ENCODE data around the gene FSIP1.

The FSIP1 gene

GRCh38 chr15:39756806-39757522 lies 25.7 kb downstream of the FSIP1 start:
- no peak for DNase-seq (ENCODE audit: low read depth)

- DNase-seq (ENCODE audit: low read depth) = no peak
Measured at GRCh38 chr15:39752991-39753390, 29.6 kb downstream of the FSIP1 start.

GRCh38 chr15:39752246-39752645 lies 30.4 kb downstream of the FSIP1 start:
- DNase-seq (ENCODE audit: low read depth) = no peak

DNA sequence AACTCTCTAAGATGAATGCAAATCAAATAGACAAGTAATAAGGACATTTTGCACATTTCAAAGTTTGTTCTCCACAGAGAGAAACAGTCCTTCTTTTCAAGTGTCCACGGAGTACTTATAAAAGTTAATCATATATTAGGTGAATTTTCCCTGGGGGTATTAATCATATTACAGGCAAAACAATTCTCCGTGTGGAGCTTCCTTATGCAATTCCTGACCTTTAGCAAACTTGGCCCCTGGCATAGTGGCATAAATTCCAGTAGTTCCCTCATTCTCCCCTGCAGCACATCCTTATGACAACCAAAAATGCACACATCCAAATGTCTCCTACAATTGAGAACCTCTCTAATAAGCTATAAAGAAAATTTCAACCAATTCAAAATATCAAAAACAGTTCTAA lies 34.4 kb downstream of the FSIP1 start:
- DNase-seq (ENCODE audit: low read depth) = no peak

GRCh38 chr15:39747326-39747725 lies 35.3 kb downstream of the FSIP1 start:
- no peak for DNase-seq (ENCODE audit: low read depth)

DNA sequence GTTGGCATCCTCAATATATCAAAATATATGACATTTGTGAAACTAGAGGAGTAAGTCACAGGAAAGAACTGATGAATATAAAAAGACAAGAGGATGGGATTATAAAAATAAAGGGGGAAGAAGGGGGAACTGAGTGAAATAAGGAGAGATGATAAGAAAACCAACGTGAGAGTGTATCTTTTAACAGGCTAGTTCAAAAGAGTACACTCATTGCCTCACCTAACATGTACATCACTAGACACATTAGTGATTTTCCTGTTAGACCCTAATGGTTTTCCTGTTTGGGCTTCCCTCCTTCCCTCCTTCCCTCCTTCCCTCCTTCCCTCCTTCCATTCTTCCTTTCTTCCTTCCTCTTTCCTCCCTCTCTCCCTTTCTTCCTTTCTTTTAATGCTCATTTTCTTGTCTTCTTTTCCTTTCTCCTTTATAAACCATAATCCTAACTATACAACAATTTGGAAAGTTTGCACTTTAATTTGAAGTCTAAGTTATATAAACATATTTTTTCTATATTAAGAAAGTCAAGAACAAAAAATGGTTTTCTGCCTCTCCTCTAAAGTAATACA lies 35.8 kb downstream of the FSIP1 start:
- DNase-seq (ENCODE audit: low read depth) = no peak

GRCh38 chr15:39746176-39746575 lies 36.5 kb downstream of the FSIP1 start:
- DNase-seq (ENCODE audit: low read depth) = no peak

- no peak for DNase-seq (ENCODE audit: low read depth)
Measured at GRCh38 chr15:39745415-39745814, 37.2 kb downstream of the FSIP1 start.

- DNase-seq (ENCODE audit: low read depth) = no peak
Measured at GRCh38 chr15:39744334-39745103, 38.1 kb downstream of the FSIP1 start.

DNA sequence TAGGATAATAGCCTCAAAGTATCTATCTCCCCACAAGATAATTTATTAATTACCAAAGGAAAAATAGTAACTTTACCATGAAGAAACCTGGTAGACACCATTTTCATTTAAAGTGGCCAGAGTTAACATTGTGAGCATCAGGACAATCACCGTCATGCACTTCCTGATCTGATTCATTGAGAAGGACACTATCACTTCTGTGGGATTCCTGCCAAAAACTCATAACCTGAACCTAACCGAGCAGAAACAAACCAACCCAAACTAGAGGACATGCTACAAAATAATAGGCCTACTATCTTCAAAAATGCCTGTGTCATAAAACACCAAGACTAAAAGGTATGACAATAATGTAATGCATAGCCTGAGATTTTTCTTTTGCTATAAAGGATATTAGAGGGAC lies 39.0 kb downstream of the FSIP1 start:
- DNase-seq (ENCODE audit: low read depth) = no peak

- DNase-seq (ENCODE audit: low read depth) = no peak
Measured at GRCh38 chr15:39741258-39741657, 41.4 kb downstream of the FSIP1 start.

GRCh38 chr15:39738998-39739397 lies 43.6 kb downstream of the FSIP1 start:
- no peak for DNase-seq (ENCODE audit: low read depth)

DNA sequence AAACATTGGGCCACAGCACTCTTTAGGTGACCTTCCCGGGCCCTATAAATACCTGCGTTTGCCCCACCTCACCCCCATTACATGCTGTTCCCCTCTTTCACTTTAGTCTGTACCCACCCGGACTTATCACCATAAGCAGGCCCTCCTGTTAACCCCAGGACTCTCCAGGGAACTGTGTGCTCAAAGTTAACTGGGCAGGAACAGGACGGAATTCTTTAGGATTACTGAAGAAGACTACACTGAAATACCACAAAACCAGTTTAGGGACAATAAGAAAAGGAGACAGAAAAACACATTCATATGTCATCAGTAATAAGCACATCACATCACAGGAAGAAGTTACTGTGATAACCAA lies 45.5 kb downstream of the FSIP1 start:
- no peak for DNase-seq (ENCODE audit: low read depth)

DNA sequence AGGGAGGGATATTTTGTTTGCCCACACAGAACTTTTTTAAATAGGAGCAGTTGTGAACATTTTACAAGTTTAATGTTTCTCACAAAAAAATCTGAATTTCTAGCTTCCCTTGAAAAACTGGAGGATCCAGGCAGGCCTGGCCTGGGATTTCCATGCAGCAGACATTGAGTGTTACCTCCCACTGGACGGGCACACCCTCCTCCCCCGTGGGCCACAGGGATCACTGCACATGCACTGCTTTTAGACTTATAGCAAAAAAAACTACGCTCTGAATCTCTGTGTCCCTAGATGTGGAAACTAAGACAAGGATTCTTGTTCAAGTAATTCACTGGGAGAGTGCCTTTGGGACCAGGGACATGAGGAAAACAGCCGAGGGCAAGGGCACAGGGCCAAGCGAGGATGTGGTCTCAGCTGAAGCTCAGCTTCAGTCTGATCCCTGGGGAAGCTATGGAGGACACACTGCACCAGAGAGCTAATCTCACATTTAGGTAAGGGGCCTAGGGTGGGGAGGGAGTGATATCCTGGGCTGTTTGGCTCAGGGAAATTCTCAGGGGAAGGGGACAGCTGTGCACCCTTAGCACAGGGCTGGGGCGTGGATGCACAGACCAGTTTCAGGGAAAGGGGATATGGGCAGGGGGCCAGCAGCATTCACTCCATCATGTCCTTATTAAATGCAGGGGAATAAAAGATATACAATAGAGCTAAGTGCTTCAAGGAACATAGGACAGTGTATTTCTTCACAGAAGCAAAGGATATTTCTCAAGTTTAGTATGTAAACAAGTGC lies 46.0 kb downstream of the FSIP1 start:
- no peak for DNase-seq (ENCODE audit: low read depth)

GRCh38 chr15:39735120-39735717 lies 47.4 kb downstream of the FSIP1 start:
- DNase-seq (ENCODE audit: low read depth) = no peak

DNA sequence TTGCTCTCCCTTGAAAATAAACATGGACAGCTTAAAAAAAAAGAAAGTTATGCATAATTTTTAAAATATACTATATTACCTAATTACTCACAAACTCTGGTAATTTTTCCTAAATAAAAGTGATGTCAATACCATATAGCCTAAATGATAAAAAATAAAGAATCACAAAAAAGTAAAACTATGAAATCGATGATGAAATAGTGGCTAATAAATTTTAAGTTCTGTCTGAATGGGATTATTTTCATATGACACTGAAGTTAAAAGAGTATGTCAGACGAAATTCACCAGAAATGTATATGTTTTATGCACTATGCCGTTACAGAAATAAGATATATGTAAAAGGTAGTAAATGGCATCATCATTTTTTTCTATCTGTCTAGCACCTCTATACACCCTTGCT lies 51.4 kb downstream of the FSIP1 start:
- no peak for DNase-seq (ENCODE audit: low read depth)

DNA sequence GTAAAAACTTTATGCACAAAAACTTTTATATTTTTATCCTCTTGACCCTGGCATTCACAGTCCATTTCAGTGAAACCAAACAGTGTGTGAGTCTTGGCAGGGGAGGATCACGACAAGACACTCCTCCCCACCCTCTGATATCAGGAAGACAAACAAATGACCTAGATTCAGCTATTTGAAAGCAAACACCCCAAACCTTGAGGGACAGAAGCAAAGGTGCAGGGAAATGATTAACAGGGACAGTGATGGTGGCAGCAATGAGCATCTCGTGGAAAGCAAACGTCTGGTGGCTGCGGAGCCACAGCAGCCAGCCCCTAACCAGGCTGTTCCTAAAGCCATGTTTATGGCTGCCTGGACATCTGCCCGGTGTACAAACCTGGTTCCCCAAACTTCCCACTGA lies 52.1 kb downstream of the FSIP1 start:
- no peak for DNase-seq (ENCODE audit: low read depth)

- DNase-seq (ENCODE audit: low read depth) = no peak
Measured at GRCh38 chr15:39729500-39729899, 53.1 kb downstream of the FSIP1 start.

GRCh38 chr15:39728845-39729244 lies 53.8 kb downstream of the FSIP1 start:
- no peak for DNase-seq (ENCODE audit: low read depth)

DNA sequence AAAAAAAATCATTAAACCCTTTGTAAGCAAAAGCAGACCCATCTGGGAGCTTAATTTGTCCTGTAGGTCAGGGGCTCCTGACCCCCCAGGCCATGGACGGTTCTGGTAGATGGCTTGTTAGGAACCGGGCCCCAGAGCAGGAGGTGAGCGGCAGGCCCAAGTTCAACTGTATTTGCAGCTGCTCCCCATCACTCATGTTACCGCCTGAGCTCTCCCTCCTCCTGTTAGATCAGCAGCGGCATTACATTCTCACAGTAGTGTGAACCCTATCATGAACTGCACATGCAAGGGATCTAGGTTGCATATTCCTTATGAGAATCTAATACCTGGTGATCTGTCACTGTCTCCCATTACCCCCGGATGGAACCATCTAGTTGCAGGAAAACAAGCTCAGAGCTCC lies 60.7 kb downstream of the FSIP1 start:
- no peak for DNase-seq (ENCODE audit: low read depth)

DNA sequence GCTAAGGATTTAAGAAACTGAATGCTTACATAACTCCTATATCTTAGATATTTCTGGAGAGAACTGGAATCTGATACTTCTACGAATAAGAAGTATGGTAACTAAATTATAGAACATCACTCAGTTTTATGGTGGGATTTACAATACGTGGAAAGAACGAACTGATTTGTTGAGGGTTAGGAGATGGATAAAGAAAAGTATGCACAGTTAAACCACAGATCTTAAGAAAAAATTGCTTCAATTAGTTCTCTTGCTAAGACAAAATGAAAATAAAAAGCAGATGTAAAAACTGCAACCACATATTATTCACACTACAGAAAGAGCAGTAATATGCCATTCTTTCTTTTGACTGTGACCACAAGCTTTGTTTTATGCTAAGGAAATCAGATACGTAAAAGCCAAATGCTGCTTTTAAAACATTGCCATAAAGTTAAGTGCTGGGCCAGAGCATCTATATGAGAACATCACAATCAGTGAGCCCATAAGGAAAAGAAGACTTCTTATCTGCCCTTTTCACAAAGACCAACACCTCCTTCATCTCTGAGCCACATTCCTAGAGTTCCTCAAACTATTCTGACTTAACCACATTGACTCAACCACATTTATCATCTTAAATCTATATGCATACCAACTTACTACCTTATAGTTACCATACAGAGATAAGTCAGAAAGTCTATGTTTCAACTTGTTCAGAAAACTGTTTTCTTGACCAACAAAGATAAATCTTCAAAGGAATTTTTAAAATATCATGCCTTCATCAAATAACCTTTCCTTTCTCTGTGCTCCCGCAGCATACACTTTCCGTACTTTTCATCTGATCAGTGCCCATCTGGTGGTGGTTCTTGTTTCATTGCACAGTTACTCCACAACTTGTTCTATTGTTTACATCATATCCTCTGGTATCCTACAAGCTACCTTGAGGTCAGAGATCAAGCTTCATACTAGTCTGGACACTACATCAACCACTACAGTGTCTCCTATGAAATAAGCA lies 61.7 kb downstream of the FSIP1 start:
- DNase-seq (ENCODE audit: low read depth) = no peak

All from stimulated activated CD8-positive, alpha-beta memory T cell treated with anti-CD3 and anti-CD28 coated beads, Interleukin-4, amount 100 ng/mL, for 24 hours (primary cell).